SJCRH30 (cell line): Measurements from ENCODE around the gene RANBP1. TPM values are rescaled to one million over a fixed set of nuclear protein-coding genes. Genes with fewer than 3 reads are reported as not detected.
A peak's percentile ranks its signal among the peaks of the same experiment; 100 is the strongest.
"Not testable (repeated sequence)": the region's sequence is repeated elsewhere in the genome, so short reads cannot be mapped to it uniquely, and the experiment has no call there.

Source experiments
- DNase-seq, 2 experiments: peaks; one replicate each; pipeline ENCODE4 v3.0.0-alpha.2; 2015 to 2020
- H3K27ac ChIP-seq: fragments of 250-450 bp; sonication (Bioruptor Pico); 2 replicates; pipeline ENCODE4 v1.5.1; 2020; ENCODE audit warnings: mild to moderate bottlenecking, moderate library complexity
- H3K27me3 ChIP-seq: fragments of 250-450 bp; sonication (Bioruptor Pico); 2 replicates; pipeline ENCODE4 v1.5.1; 2020; ENCODE audit warnings: mild to moderate bottlenecking, moderate library complexity
- H3K36me3 ChIP-seq: fragments of 250-450 bp; sonication (Bioruptor Pico); 2 replicates; pipeline ENCODE4 v1.5.1; 2020; ENCODE audit warnings: mild to moderate bottlenecking, moderate library complexity
- H3K4me1 ChIP-seq: fragments of 250-450 bp; sonication (Bioruptor Pico); 2 replicates; pipeline ENCODE4 v1.5.1; 2020; ENCODE audit warnings: mild to moderate bottlenecking, moderate library complexity
- H3K4me3 ChIP-seq: fragments of 250-450 bp; sonication (Bioruptor Pico); 2 replicates; pipeline ENCODE4 v1.5.1; 2020; ENCODE audit warnings: mild to moderate bottlenecking, moderate library complexity
- H3K9me3 ChIP-seq: fragments of 250-450 bp; sonication (Bioruptor Pico); replicated peaks from 2 replicates; pipeline ENCODE4 v1.5.1; 2020; ENCODE audit warnings: mild to moderate bottlenecking, moderate library complexity
- total RNA-seq: library from RNA; depleted of rRNA; stranded (reverse); fragments of >200 nt; shearing (Covaris generic); gene quantifications from 2 replicates; pipeline ENCODE4 v1.2.3, GENCODE V29; 2014

RANBP1 gene
- total RNA-seq, 1 experiment from 2014 or later: 627 TPM

GRCh38 chr22:20151276-20151588 is 35.3 kb downstream of the RANBP1 start:
- Histone ChIP-seq H3K27ac (no peak overlapping the region), H3K4me1 (peaks cover 4% of the 10 kb centered on the region; the same call in 1 of the 2 replicates), H3K36me3 (no peaks in the 10 kb centered on the region), H3K9me3 (no peaks in the 10 kb centered on the region), H3K4me3 (no peak overlapping the region), H3K27me3 (0 out of 2 replicates have a peak, but pooled peaks cover 5% of the 10 kb centered on the region)
- DNase-seq: no peak

- Histone ChIP-seq H3K27ac (no peak overlapping the region), H3K36me3 (no peaks in the 10 kb centered on the region), H3K9me3 (no peaks in the 10 kb centered on the region), H3K4me3 (no peak overlapping the region), H3K4me1 (peaks cover 4% of the 10 kb centered on the region; the same call in 1 of the 2 replicates), H3K27me3 (peaks cover 10% of the 10 kb centered on the region; the same call in 1 of the 2 replicates)
- DNase-seq: no peak
Measured at GRCh38 chr22:20152464-20152890, 36.6 kb downstream of the RANBP1 start.

- Histone ChIP-seq H3K4me3 (no peak overlapping the region), H3K36me3 (no peaks in the 10 kb centered on the region), H3K9me3 (no peaks in the 10 kb centered on the region), H3K27ac (no peak overlapping the region), H3K27me3 (peaks cover 18% of the 10 kb centered on the region), H3K4me1 (peaks cover 4% of the 10 kb centered on the region)
- DNase-seq: peak in 1 of 2 experiments; percentile 28
Measured at GRCh38 chr22:20153945-20154344, 38.0 kb downstream of the RANBP1 start.

GRCh38 chr22:20154602-20155187 is 38.8 kb downstream of the RANBP1 start:
- Histone ChIP-seq H3K36me3 (no peaks in the 10 kb centered on the region), H3K27ac (no peak overlapping the region), H3K9me3 (no peaks in the 10 kb centered on the region), H3K4me1 (peaks cover 4% of the 10 kb centered on the region), H3K4me3 (no peak overlapping the region), H3K27me3 (peaks cover 19% of the 10 kb centered on the region)
- DNase-seq: no peak

GRCh38 chr22:20155330-20156041 is 39.6 kb downstream of the RANBP1 start:
- Histone ChIP-seq H3K27ac (no peak overlapping the region), H3K9me3 (no peaks in the 10 kb centered on the region), H3K4me1 (peaks cover 4% of the 10 kb centered on the region), H3K36me3 (no peaks in the 10 kb centered on the region), H3K4me3 (no peak overlapping the region), H3K27me3 (peaks cover 19% of the 10 kb centered on the region)
- DNase-seq: peak; percentile 47 to 48

GRCh38 chr22:20156042-20156389 is 40.1 kb downstream of the RANBP1 start:
- Histone ChIP-seq H3K4me3 (no peak overlapping the region), H3K9me3 (no peaks in the 10 kb centered on the region), H3K27ac (no peak overlapping the region), H3K36me3 (no peaks in the 10 kb centered on the region), H3K4me1 (peaks cover 4% of the 10 kb centered on the region), H3K27me3 (peaks cover 19% of the 10 kb centered on the region)
- no peak for DNase-seq

- Histone ChIP-seq H3K9me3 (no peaks in the 10 kb centered on the region), H3K27me3 (peaks cover 19% of the 10 kb centered on the region), H3K4me1 (peaks cover 4% of the 10 kb centered on the region), H3K36me3 (no peaks in the 10 kb centered on the region), H3K4me3 (no peak overlapping the region), H3K27ac (no peak overlapping the region)
- DNase-seq: peak; percentile 70 to 83
Measured at GRCh38 chr22:20156611-20157429, 40.9 kb downstream of the RANBP1 start.

- H3K9me3 ChIP-seq: no peaks in the 10 kb centered on the region
- H3K4me3 ChIP-seq: no peak overlapping the region
- peaks cover 16% of the 10 kb centered on the region for H3K27me3 ChIP-seq
- no peak for DNase-seq
- H3K36me3 ChIP-seq: no peaks in the 10 kb centered on the region
- H3K4me1 ChIP-seq: peaks cover 4% of the 10 kb centered on the region
- no peak overlapping the region for H3K27ac ChIP-seq
Measured at GRCh38 chr22:20157430-20158183, 41.7 kb downstream of the RANBP1 start.

GRCh38 chr22:20158391-20159036 is 42.6 kb downstream of the RANBP1 start:
- H3K27ac ChIP-seq: no peak overlapping the region
- no peaks in the 10 kb centered on the region for H3K36me3 ChIP-seq
- no peaks in the 10 kb centered on the region for H3K9me3 ChIP-seq
- peaks cover 14% of the 10 kb centered on the region for H3K27me3 ChIP-seq
- no peak overlapping the region for H3K4me3 ChIP-seq
- peaks cover 4% of the 10 kb centered on the region for H3K4me1 ChIP-seq
- DNase-seq: no peak

- H3K4me1 ChIP-seq: peaks cover under 1% of the 10 kb centered on the region
- H3K27me3 ChIP-seq: peaks cover 14% of the 10 kb centered on the region
Measured at GRCh38 chr22:20159076-20159475, 43.2 kb downstream of the RANBP1 start.

GRCh38 chr22:20159531-20159930 is 43.6 kb downstream of the RANBP1 start:
- H3K9me3 ChIP-seq: not testable (repeated sequence)

More at GRCh38 chr22:20159076-20159475, 43.2 kb downstream of the RANBP1 start:
- Histone ChIP-seq H3K9me3 (no peaks in the 10 kb centered on the region), H3K27ac (no peak overlapping the region), H3K36me3 (no peaks in the 10 kb centered on the region), H3K4me3 (no peak overlapping the region)
- peak; percentile 43 to 50 for DNase-seq

GRCh38 chr22:20160041-20160440 is 44.1 kb downstream of the RANBP1 start:
- Histone ChIP-seq H3K4me1 (no peaks in the 10 kb centered on the region; the same call in 1 of the 2 replicates), H3K27me3 (peaks cover 14% of the 10 kb centered on the region), H3K36me3 (no peaks in the 10 kb centered on the region), H3K9me3 (no peaks in the 10 kb centered on the region), H3K27ac (no peak overlapping the region), H3K4me3 (no peak overlapping the region)
- DNase-seq: no peak

More at GRCh38 chr22:20159531-20159930, 43.6 kb downstream of the RANBP1 start:
- not testable (repeated sequence) for DNase-seq, H3K36me3 ChIP-seq, H3K4me1 ChIP-seq, H3K27ac ChIP-seq, H3K4me3 ChIP-seq
- H3K27me3 ChIP-seq: peaks cover 14% of the 10 kb centered on the region

- no peaks in the 10 kb centered on the region for H3K4me1 ChIP-seq
- no peak overlapping the region for H3K27ac ChIP-seq
- no peaks in the 10 kb centered on the region for H3K36me3 ChIP-seq
- H3K9me3 ChIP-seq: no peaks in the 10 kb centered on the region
- no peak overlapping the region for H3K4me3 ChIP-seq
- DNase-seq: no peak
- H3K27me3 ChIP-seq: no peaks in the 10 kb centered on the region
Measured at GRCh38 chr22:20164863-20165262, 49.0 kb downstream of the RANBP1 start.

GRCh38 chr22:20165421-20165820 is 49.5 kb downstream of the RANBP1 start:
- H3K4me3 ChIP-seq: no peak overlapping the region
- H3K27me3 ChIP-seq: no peaks in the 10 kb centered on the region
- H3K4me1 ChIP-seq: no peaks in the 10 kb centered on the region
- H3K9me3 ChIP-seq: no peaks in the 10 kb centered on the region
- no peak overlapping the region for H3K27ac ChIP-seq
- DNase-seq: no peak
- no peaks in the 10 kb centered on the region for H3K36me3 ChIP-seq
